Right cardiac atrium (tissue), 5 donors: ENCODE measurements around the gene OGFOD2. TPM values are rescaled to one million over a fixed set of nuclear protein-coding genes. Genes with fewer than 3 reads are reported as not detected.
"Not testable (repeated sequence)": the region's sequence is repeated elsewhere in the genome, so short reads cannot be mapped to it uniquely, and the experiment has no call there.

Experiments
- ATAC-seq, 2 donors: fragments of 200-7000 bp; cut with Tn5 transposase; one replicate each; pipeline versions ENCODE4 v1.8.0 to v1.9.1; 2020; ENCODE audit warnings: moderate library complexity in 2 of 2, mild to moderate bottlenecking in 1 of 2
- DNase-seq, 3 donors: peaks; one replicate each; pipeline ENCODE4 v3.0.0-alpha.2; 2020
- H3K27ac ChIP-seq: one replicate; pipeline ENCODE4 v1.5.1; 2013; ENCODE audit warnings: mild to moderate bottlenecking, low read length, control low read depth, moderate library complexity
- H3K27me3 ChIP-seq: one replicate; pipeline ENCODE4 v1.6.1; 2013; ENCODE audit not compliant: control insufficient read depth, insufficient read depth
- H3K4me1 ChIP-seq: one replicate; pipeline ENCODE4 v1.6.1; 2013; ENCODE audit warnings: low read length; ENCODE audit not compliant: control insufficient read depth, insufficient read depth
- H3K4me3 ChIP-seq: one replicate; pipeline ENCODE4 v1.5.1; 2013; ENCODE audit warnings: low read length, control low read depth
- H3K9me3 ChIP-seq: one replicate; pipeline ENCODE4 v1.6.1; 2013; ENCODE audit warnings: low read length; ENCODE audit not compliant: control insufficient read depth
- WGBS: extraction: QIAGEN DNeasy Blood & Tissue Kit; methylation state at CpG from one replicate; pipeline ENCODE4 v1.1.7; 2013; 5-methylcytosine and 5-hydroxymethylcytosine counted together
- intact Hi-C, 4 donors: fragments of 100-400 bp; cut with DNase I; formaldehyde crosslinking; loops; one replicate each; pipeline versions ENCODE4 v1.11.0 to v1.14.0; 2022 to 2023
- polyA plus RNA-seq: library from polyadenylated mRNA; stranded (reverse); fragments of 200-250 nt; gene quantifications from one replicate; pipeline ENCODE4 v1.2.3, GENCODE V29; 2013
- total RNA-seq, 4 donors: library from RNA; stranded (reverse); fragmentation: NEBNext Ultra II Directional; extraction: Animal tissue kit (Norgen Biotek cat#: 25700); gene quantifications; one replicate each; pipeline ENCODE4 v1.2.1, GENCODE V29; 2021
- donor health status: healthy with polysubstance abuse.
- donor health status: DM: no; HTN: yes; CAD: no.
- donor health status: DM: no; HTN: no; CAD: no.
- donor health status: DM: no; HTN: yes; CAD: no; lungs with severe emphysema.
- donor health status: DM: yes; HTN: yes; CAD: no.

OGFOD2 gene
- total and polyA plus RNA-seq, 5 donors = 9.6 to 17.8 (median 14.6) TPM

- 87% methylated on average over 5 of the region's 5 CpGs for WGBS
- ATAC-seq, H3K27me3 ChIP-seq, H3K4me1 ChIP-seq, H3K4me3 ChIP-seq, DNase-seq, H3K27ac ChIP-seq, intact Hi-C loops, H3K9me3 ChIP-seq: not testable (repeated sequence)
Measured at GRCh38 chr12:122941351-122941750, 33.7 kb upstream of the OGFOD2 start.

DNA sequence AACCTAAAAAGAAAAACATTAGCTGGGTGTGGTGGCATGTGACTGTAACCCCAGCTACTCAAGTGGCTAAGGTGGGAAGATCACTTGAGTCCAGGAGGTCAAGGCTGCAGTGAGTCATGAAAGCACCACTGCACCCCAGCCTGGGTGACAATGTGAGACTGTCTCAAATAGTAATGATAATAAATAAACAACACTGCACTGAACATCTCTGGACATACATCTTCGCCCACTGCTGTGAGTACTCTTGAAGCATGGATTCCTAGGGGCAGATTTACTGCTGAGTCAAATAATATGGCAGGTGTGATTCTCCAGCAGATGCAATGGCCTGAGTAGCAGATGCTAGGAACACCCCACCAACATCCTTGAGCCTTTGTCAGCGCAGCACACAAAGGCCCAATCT is 32.4 kb upstream of the OGFOD2 start:
- no peak overlapping the region for H3K4me3 ChIP-seq
- no peaks in the 10 kb centered on the region for H3K9me3 ChIP-seq
- H3K4me1 ChIP-seq = peaks cover 5% of the 10 kb centered on the region
- intact Hi-C loops = no loop called here
- H3K27me3 ChIP-seq = no peaks in the 10 kb centered on the region
- WGBS = 84% methylated on average over 2 of the region's 2 CpGs
- peak in 1 of 2 donors; percentile 4 for ATAC-seq
- peak overlapping the region; percentile 38 for H3K27ac ChIP-seq
- peak in 1 of 3 donors; percentile 28 for DNase-seq

DNA sequence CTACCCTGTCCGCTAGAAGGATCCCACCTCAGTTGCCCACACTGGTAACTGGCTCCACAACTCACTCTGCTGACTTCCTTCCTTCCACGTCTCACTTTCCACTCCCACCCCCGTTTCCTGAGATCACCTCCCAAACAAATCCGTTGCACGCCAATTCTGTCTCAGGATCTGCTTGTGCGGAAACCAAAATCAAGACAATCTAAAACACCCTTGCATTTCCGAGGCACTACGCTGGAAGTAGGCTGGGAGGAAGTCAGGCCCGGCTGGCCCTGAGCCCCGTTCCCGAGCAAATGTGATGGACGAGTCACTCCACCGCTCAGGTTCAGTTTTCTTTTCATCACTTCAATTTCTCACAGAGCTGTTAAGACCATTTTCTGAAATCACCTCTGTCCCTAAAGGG is 31.8 kb upstream of the OGFOD2 start:
- peak overlapping the region; percentile 38 for H3K27ac ChIP-seq
- H3K27me3 ChIP-seq = no peaks in the 10 kb centered on the region
- H3K9me3 ChIP-seq = no peaks in the 10 kb centered on the region
- intact Hi-C loops = no loop called here
- DNase-seq = no peak
- 40% methylated on average over 13 of the region's 13 CpGs for WGBS
- no peak overlapping the region for H3K4me3 ChIP-seq
- peaks cover 5% of the 10 kb centered on the region for H3K4me1 ChIP-seq
- peak; percentile 5 to 51 for ATAC-seq

GRCh38 chr12:122944605-122945592 is 30.1 kb upstream of the OGFOD2 start:
- no peaks in the 10 kb centered on the region for H3K27me3 ChIP-seq
- intact Hi-C loops = loop anchor here in 1 of 4 donors (5.0 kb wide), 1 partner anchor 153 kb away; no protein-coding TSS in a partner anchor
- no peaks in the 10 kb centered on the region for H3K9me3 ChIP-seq
- no peak overlapping the region for H3K27ac ChIP-seq
- H3K4me1 ChIP-seq = peaks cover 5% of the 10 kb centered on the region
- DNase-seq = no peak
- WGBS = 63% methylated on average over 14 of the region's 14 CpGs
- H3K4me3 ChIP-seq = no peak overlapping the region
- peak in 1 of 2 donors; percentile 5 for ATAC-seq

- Histone ChIP-seq H3K27me3 (no peaks in the 10 kb centered on the region), H3K4me3 (no peak overlapping the region), H3K27ac (peak overlapping the region; percentile 46), H3K4me1 (peaks cover 5% of the 10 kb centered on the region), H3K9me3 (no peaks in the 10 kb centered on the region)
- DNase-seq = peak; percentile 84 to 89 (median 85)
- intact Hi-C loops = loop anchor here in 1 of 4 donors (5.0 kb wide), 1 partner anchor 155 kb away; no protein-coding TSS in a partner anchor
- 53% methylated on average over 10 of the region's 10 CpGs for WGBS
- ATAC-seq = peak; percentile 73 to 87
Measured at GRCh38 chr12:122946690-122947341, 28.2 kb upstream of the OGFOD2 start.

GRCh38 chr12:122947352-122947792 is 27.7 kb upstream of the OGFOD2 start:
- Histone ChIP-seq H3K9me3 (no peaks in the 10 kb centered on the region), H3K27ac (peak overlapping the region; percentile 46), H3K4me3 (no peak overlapping the region), H3K4me1 (peaks cover 5% of the 10 kb centered on the region), H3K27me3 (no peaks in the 10 kb centered on the region)
- intact Hi-C loops = loop anchor here in 1 of 4 donors (5.0 kb wide), 1 partner anchor 155 kb away; no protein-coding TSS in a partner anchor
- WGBS = 68% methylated on average over 15 of the region's 15 CpGs
- ATAC-seq = peak; percentile 24 to 49
- peak; percentile 60 to 78 (median 71) for DNase-seq

DNA sequence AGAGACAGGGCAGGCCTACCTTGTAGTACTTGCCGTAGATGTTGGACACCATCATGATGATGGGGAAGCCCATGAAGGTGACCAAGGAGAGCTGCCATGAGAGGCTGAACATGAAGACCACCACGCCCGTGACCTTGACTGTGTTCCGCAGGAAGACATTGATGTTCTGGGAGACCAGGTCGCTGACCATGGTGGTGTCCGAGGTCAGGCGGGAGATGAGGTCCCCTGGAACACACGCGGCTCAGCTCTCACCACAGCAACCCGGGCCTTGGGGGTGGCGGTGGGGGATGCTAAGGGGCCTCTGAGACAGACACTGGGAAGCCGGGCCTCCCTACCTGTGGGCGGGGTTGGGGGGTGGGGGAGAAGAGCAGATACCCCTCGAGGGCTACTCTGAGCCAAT is 26.4 kb upstream of the OGFOD2 start:
- intact Hi-C loops = loop anchor here in 2 of 4 donors (2.0 to 5.0 kb wide), 2 partner anchors 90 to 156 kb away; no protein-coding TSS in a partner anchor
- DNase-seq = peak in 1 of 3 donors; percentile 1
- 92% methylated on average over 14 of the region's 14 CpGs for WGBS

DNA sequence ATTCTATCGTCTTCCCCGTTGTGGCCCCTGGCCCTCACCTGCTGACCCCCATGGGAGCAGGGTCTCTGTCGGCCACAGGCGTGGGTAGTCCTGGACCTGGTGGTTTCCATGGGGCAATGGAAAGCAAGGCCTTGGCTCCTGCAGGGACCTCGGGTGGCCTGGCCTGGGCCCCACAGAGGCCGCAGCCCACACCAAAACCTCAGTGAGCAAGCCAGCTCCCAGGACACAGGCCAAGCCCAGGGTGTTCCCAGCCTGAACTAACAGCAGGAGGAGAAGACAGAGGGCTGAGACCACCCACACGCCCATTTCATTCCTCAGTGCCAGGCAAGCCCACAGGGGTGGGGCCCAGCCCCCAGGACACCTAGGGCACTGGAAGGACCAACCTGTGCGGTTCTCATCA is 25.6 kb upstream of the OGFOD2 start:
- Histone ChIP-seq H3K27ac (no peak overlapping the region), H3K9me3 (no peaks in the 10 kb centered on the region), H3K4me3 (no peak overlapping the region), H3K4me1 (peaks cover 5% of the 10 kb centered on the region), H3K27me3 (no peaks in the 10 kb centered on the region)
- ATAC-seq (no peak), DNase-seq (peak in 2 of 3 donors; percentile 49 to 55)
- intact Hi-C loops = loop anchor here in 2 of 4 donors (2.0 to 5.0 kb wide), 2 partner anchors 91 to 157 kb away; no protein-coding TSS in a partner anchor
- 84% methylated on average over 8 of the region's 8 CpGs for WGBS

More for the DNA sequence above, 26.4 kb upstream of the OGFOD2 start:
- ATAC-seq = no peak
- Histone ChIP-seq H3K27me3 (no peaks in the 10 kb centered on the region), H3K4me3 (no peak overlapping the region), H3K4me1 (peaks cover 5% of the 10 kb centered on the region), H3K9me3 (no peaks in the 10 kb centered on the region), H3K27ac (no peak overlapping the region)

DNA sequence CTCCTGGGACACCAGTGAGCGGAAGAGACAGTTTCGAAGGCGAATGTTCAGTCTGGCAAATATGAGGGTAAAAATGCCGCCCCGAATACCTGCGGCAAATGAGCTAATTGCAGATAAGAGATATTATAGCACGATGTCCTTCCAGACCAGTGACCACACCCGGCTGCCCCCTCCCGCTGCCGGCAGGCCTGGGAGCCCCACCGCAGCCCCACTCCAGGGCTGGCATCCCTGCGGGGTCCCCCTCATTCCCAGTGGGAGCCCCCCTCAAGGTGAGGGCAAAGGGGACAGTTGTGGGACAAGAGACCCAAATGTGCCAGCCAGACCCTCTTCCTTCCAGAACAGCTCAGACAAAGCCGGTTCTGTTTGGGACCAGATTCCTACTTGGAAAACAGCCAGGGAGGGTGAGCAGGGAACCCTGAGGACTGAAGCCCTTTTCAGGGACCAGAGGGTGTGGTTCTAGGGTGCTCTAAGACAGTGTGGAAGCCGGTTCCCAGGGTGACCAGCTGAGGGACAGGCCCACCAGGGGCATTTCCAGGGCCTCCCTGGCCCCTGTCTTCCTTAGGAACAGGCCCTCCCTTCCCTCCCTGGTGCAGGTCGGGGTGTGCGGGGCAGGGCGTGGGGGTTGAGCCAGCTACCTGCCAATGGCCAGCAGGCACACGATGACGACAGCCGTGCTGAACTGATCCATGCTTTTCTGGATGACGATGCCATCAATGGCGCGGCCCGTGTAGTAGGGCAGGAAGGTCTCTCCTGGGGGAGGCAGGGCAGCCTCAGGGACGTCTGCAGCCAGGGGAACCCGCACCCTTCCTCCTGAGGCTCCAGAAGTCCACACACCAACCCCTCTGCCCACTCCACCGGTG is 25.0 kb upstream of the OGFOD2 start:
- H3K4me1 ChIP-seq = peaks cover 5% of the 10 kb centered on the region
- H3K4me3 ChIP-seq = no peak overlapping the region
- no peak overlapping the region for H3K27ac ChIP-seq
- ATAC-seq (no peak), DNase-seq (peak in 2 of 3 donors; percentile 45 to 47)
- H3K27me3 ChIP-seq = no peaks in the 10 kb centered on the region
- WGBS = 86% methylated on average over 27 of the region's 27 CpGs
- intact Hi-C loops = loop anchor here (2.0 to 10.0 kb wide), 4 partner anchors 88 to 158 kb away; no protein-coding TSS in a partner anchor
- H3K9me3 ChIP-seq = no peaks in the 10 kb centered on the region

DNA sequence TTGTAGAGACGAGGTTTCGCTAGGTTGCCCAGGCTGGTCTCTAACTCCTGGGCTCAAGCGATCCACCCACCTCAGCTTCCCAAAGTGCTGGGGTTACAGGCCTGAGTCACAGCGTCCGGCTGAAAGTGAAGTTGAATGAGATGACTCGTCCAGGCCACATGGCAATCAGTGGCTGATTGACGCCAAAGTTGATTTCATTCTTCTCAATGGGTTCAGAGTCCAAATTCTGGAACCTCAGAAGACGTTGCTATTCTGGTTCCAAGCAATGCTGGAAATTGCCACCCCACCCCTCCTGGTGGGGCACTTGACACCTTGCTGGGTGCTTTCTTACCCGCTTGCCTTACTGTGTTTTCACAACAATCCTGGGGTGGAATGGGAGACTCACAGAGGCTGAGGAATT is 23.6 kb upstream of the OGFOD2 start:
- intact Hi-C loops = loop anchor here in 3 of 4 donors (5.0 to 10.0 kb wide), 3 partner anchors 89 to 159 kb away; no protein-coding TSS in a partner anchor
- H3K27me3 ChIP-seq = no peaks in the 10 kb centered on the region
- peaks cover 5% of the 10 kb centered on the region for H3K4me1 ChIP-seq
- DNase-seq = peak in 1 of 3 donors; percentile 20
- no peak overlapping the region for H3K4me3 ChIP-seq
- no peak for ATAC-seq
- 90% methylated on average over 9 of the region's 9 CpGs for WGBS
- H3K9me3 ChIP-seq = no peaks in the 10 kb centered on the region
- H3K27ac ChIP-seq = no peak overlapping the region
